Measurements from ENCODE around the gene HMGXB4. TPM values are rescaled to one million over a fixed set of nuclear protein-coding genes. Genes with fewer than 3 reads are reported as not detected.

The HMGXB4 gene, protein sequence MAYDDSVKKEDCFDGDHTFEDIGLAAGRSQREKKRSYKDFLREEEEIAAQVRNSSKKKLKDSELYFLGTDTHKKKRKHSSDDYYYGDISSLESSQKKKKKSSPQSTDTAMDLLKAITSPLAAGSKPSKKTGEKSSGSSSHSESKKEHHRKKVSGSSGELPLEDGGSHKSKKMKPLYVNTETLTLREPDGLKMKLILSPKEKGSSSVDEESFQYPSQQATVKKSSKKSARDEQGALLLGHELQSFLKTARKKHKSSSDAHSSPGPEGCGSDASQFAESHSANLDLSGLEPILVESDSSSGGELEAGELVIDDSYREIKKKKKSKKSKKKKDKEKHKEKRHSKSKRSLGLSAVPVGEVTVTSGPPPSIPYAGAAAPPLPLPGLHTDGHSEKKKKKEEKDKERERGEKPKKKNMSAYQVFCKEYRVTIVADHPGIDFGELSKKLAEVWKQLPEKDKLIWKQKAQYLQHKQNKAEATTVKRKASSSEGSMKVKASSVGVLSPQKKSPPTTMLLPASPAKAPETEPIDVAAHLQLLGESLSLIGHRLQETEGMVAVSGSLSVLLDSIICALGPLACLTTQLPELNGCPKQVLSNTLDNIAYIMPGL
- 7.5 and 15.2 TPM in 2 replicates for total RNA-seq

DNA sequence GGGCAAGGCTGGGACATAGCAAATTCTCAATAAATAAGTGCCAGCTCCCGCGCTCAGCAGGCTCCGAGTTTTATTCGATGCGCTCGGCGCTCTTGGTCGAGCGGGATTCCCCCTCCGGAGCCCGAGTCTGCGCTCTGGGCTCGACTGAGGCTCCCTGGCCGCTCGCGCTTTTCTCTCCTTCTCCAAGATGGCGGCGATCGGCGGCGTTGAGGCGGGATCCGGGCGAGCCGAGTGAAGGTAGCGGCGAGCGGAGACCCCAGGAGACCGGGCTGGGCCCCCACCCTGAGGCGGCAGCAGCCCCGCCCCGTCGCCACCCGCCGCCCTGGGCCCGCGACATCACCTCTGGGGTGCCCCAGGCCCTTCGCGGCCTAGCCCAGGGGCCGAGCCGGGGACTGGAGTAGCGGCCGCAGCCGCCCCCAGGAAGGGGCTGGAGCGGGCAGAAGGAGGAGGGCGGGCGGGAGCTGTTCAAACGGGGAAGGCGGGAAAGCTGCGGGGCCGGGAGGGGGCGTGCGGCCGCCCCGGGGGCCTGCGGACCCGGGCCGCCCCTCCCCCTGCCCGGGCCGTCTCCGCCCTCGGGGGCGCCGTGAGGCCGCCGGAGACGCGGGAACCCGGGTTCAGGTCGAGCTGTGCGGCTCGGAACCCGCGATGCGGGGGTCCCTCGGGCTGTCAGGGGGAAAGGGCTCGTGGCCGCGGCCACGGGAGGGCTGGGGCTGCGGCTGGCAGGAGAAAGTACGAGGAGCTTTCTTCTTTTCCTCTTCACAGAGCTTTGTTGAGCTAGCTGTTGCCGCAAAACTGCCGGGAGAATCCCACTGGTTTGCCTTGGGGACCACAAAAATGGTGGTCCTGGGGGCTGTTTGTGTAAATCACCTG, at the start of gene HMGXB4:
Gene HMGXB4, plus strand, starts transcription at position 173 of the 870 bp plus-strand sequence. CDS start 4,898 bp downstream, outside the sequence.

GRCh38 chr22:35299673-35300499, 42.6 kb downstream of the HMGXB4 start, which contains the start of gene TOM1:
Gene TOM1 (plus strand): TSS chr22:35299894. CDS start chr22:35299929, 35 bp downstream.

Other genes with a start within 250 kb of the HMGXB4 start
- not detected in 2 replicates for gene ISX, start 191.3 kb upstream of the HMGXB4 start, total RNA-seq
- 27.1 and 28.0 TPM in 2 replicates for gene TOM1, start 42.4 kb downstream of the HMGXB4 start, total RNA-seq
- gene HMOX1, start 123.6 kb downstream of the HMGXB4 start, total RNA-seq = 5.8 and 9.8 TPM in 2 replicates
- gene MCM5, start 142.6 kb downstream of the HMGXB4 start, total RNA-seq = 87.1 and 87.7 TPM in 2 replicates